ENCODE results near the gene AUNIP. TPM values are rescaled to one million over a fixed set of nuclear protein-coding genes. Genes with fewer than 3 reads are reported as not detected.

AUNIP gene
- total RNA-seq, 1 experiment from 2014 or later, result 7.2 TPM

DNA sequence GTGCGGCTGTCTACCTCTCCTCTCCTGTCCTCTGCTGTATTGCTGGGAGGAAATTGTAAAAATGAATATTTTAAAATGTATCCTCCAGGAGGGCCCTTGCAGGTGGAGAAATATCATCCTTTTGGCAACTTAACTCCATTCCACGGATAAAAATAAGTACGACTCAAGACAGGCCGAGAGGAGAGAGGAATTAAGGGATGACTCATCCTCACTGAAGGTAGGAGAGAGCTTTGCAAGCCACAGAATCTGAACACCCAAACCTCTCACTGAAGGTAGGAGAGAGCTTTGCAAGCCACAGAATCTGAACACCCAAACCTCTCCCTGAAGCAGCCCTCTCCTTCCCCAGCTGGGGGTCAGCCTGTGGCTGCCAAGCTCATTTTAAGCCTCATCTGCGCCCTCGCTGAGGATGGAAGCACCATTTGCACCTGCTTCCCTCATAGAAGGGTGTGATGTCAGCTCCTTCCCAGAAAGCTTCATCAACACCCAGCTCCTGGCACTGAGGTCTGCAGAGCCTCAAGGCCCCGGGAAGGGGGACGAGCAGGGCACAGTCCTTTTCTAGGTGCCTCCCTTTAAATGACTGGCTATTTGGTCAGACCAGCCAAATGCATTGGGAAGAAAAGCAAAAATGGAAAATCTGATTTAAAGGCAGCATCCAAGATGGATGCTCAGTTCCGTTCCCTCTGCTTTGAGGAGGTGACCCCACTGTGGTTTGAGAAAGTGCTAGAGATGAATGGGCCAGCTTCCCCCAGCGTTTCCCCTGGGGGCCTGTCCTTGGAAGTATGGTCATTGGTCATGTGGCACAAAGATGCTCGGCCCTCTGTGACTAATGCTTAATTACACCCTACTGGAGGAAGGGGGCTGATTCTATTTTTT lies 72.1 kb downstream of the AUNIP start:
- Histone ChIP-seq H3K4me1 (ENCODE audit: low read length) (no peaks in the 10 kb centered on the region), H3K79me2 (ENCODE audit: low read length) (no peaks in the 10 kb centered on the region), H4K20me1 (ENCODE audit: insufficient read depth, low read depth, low read length) (no peaks in the 10 kb centered on the region), H3K4me3 (ENCODE audit: low read length) (no peak overlapping the region), H3K9ac (ENCODE audit: low read length) (no peak overlapping the region), H3K27me3 (ENCODE audit: low read length) (no peaks in the 10 kb centered on the region), H3K9me3 (ENCODE audit: low read length) (no peaks in the 10 kb centered on the region), H2AFZ (ENCODE audit: low read length) (no peak overlapping the region), H3K9me2 (replicated peaks; ENCODE audit: insufficient read depth, low read length) (no peaks in the 10 kb centered on the region), H3K27ac (ENCODE audit: low read length) (no peak overlapping the region), H3K36me3 (ENCODE audit: insufficient read depth, low read length) (no peaks in the 10 kb centered on the region), H3K4me2 (ENCODE audit: low read depth, low read length, poor library complexity, severe bottlenecking) (no peak overlapping the region)
- no peak for DNase-seq

GRCh38 chr1:25785333-25786067 lies 73.8 kb downstream of the AUNIP start:
- Histone ChIP-seq H3K4me1 (ENCODE audit: low read length) (no peaks in the 10 kb centered on the region), H3K4me2 (ENCODE audit: low read depth, low read length, poor library complexity, severe bottlenecking) (no peak overlapping the region), H3K9me2 (replicated peaks; ENCODE audit: insufficient read depth, low read length) (no peaks in the 10 kb centered on the region), H4K20me1 (ENCODE audit: insufficient read depth, low read depth, low read length) (no peaks in the 10 kb centered on the region), H3K36me3 (ENCODE audit: insufficient read depth, low read length) (no peaks in the 10 kb centered on the region), H3K27me3 (ENCODE audit: low read length) (no peaks in the 10 kb centered on the region), H3K9ac (ENCODE audit: low read length) (no peak overlapping the region), H2AFZ (ENCODE audit: low read length) (no peak overlapping the region), H3K27ac (ENCODE audit: low read length) (no peak overlapping the region), H3K4me3 (ENCODE audit: low read length) (no peak overlapping the region), H3K9me3 (ENCODE audit: low read length) (no peaks in the 10 kb centered on the region), H3K79me2 (ENCODE audit: low read length) (no peaks in the 10 kb centered on the region)
- no peak for DNase-seq

DNA sequence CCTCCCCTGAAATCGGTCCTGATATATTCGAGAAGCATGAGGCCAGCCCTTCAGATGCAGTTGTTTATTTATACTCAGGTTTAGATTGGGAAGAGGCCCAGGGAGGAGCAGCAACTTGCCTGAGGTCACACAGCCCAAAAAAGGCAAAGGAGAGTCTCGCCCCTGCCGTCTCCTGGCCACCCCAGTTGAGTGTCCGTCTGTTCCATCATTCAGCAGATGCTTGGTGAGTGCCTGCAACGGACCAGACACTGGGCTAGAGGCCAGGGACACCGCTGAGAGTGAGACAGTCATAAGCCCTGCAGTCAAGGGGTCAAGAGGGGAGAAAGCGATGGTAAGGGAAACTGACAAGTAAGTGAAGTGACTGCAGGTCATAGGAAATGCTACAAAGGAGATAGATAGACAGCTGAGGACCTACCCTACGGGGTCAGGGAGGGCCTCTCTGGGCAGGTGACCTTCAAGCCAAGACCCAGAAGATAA lies 74.6 kb downstream of the AUNIP start:
- no peak for DNase-seq
- no peaks in the 10 kb centered on the region for H3K79me2 ChIP-seq (ENCODE audit: low read length)
- no peaks in the 10 kb centered on the region for H3K9me3 ChIP-seq (ENCODE audit: low read length)
- H3K4me2 ChIP-seq (ENCODE audit: low read depth, low read length, poor library complexity, severe bottlenecking), result no peak overlapping the region
- no peak overlapping the region for H2AFZ ChIP-seq (ENCODE audit: low read length)
- H3K9me2 ChIP-seq (replicated peaks; ENCODE audit: insufficient read depth, low read length), result no peaks in the 10 kb centered on the region
- H4K20me1 ChIP-seq (ENCODE audit: insufficient read depth, low read depth, low read length), result no peaks in the 10 kb centered on the region
- H3K27me3 ChIP-seq (ENCODE audit: low read length), result no peaks in the 10 kb centered on the region
- H3K4me3 ChIP-seq (ENCODE audit: low read length), result no peak overlapping the region
- H3K27ac ChIP-seq (ENCODE audit: low read length), result no peak overlapping the region
- H3K9ac ChIP-seq (ENCODE audit: low read length), result no peak overlapping the region
- no peaks in the 10 kb centered on the region for H3K36me3 ChIP-seq (ENCODE audit: insufficient read depth, low read length)
- H3K4me1 ChIP-seq (ENCODE audit: low read length), result no peaks in the 10 kb centered on the region

Small RNA genes within 50 kb of the gene (small RNA-seq; reads per million reads assigned to genes)
- gene AL033528.1 (not detected), gene RF00019 (not detected), gene SNRPFP2 (not detected)

Other genes starting within 250 kb of the AUNIP start
- not detected in 2 replicates for gene MAN1C1, start 242.7 kb downstream of the AUNIP start, total RNA-seq (2014; rRNA removed; shearing (Covaris generic); ENCODE audit: low replicate concordance)
- gene SELENON, start 59.3 kb downstream of the AUNIP start, total RNA-seq (2014; rRNA removed; shearing (Covaris generic); ENCODE audit: low replicate concordance), result 2.7 and 5.1 TPM in 2 replicates
- gene MTFR1L, start 39.5 kb downstream of the AUNIP start, total RNA-seq (2014; rRNA removed; shearing (Covaris generic); ENCODE audit: low replicate concordance), result 24.3 and 39.6 TPM in 2 replicates
- gene PAQR7, start 16.3 kb upstream of the AUNIP start, total RNA-seq (2014; rRNA removed; shearing (Covaris generic); ENCODE audit: low replicate concordance), result 6.3 and 8.4 TPM in 2 replicates
- gene STMN1, start 47.0 kb upstream of the AUNIP start, total RNA-seq (2014; rRNA removed; shearing (Covaris generic); ENCODE audit: low replicate concordance), result 160 and 173 TPM in 2 replicates
- gene PAFAH2, start 138.6 kb upstream of the AUNIP start, total RNA-seq (2014; rRNA removed; shearing (Covaris generic); ENCODE audit: low replicate concordance), result 1.6 and 3.6 TPM in 2 replicates
- gene EXTL1, start 162.3 kb upstream of the AUNIP start, total RNA-seq (2014; rRNA removed; shearing (Covaris generic); ENCODE audit: low replicate concordance), result not detected in 2 replicates
- gene SLC30A2, start 186.7 kb upstream of the AUNIP start, total RNA-seq (2014; rRNA removed; shearing (Covaris generic); ENCODE audit: low replicate concordance), result not detected in 2 replicates
- gene TRIM63, start 208.2 kb upstream of the AUNIP start, total RNA-seq (2014; rRNA removed; shearing (Covaris generic); ENCODE audit: low replicate concordance), result not detected in 2 replicates